NCI-H2081 treated with DMSO at 0.1 percent for 48 hours (cell line): ENCODE results near the gene ZNF665.
"Not testable (repeated sequence)": the region's sequence is repeated elsewhere in the genome, so short reads cannot be mapped to it uniquely, and the experiment has no call there.

Experiments
- DNase-seq: peaks from one replicate; lab custom pipeline; 2025; lab: John Stamatoyannopoulos, UW

Gene ZNF665

GRCh38 chr19:53192771-53193534, at the start of gene ZNF665:
TSS of gene ZNF665 (minus strand) at chr19:53193358. CDS start at chr19:53182898, 10,460 bp downstream.
- no peak for DNase-seq

GRCh38 chr19:53237114-53237777, 44.1 kb upstream of the ZNF665 start:
- DNase-seq = no peak

GRCh38 chr19:53224606-53225005, 31.4 kb upstream of the ZNF665 start:
- DNase-seq = no peak

- DNase-seq = not testable (repeated sequence)
Observed at GRCh38 chr19:53222716-53223115, 29.6 kb upstream of the ZNF665 start.

- no peak for DNase-seq
Observed at GRCh38 chr19:53212703-53213320, 19.7 kb upstream of the ZNF665 start.

- DNase-seq = not testable (repeated sequence)
Observed at GRCh38 chr19:53211554-53211953, 18.4 kb upstream of the ZNF665 start.

GRCh38 chr19:53196777-53197396, 3.7 kb upstream of the ZNF665 start:
- no peak for DNase-seq

GRCh38 chr19:53195265-53195903, 2.2 kb upstream of the ZNF665 start:
- no peak for DNase-seq

GRCh38 chr19:53193535-53194222, 521 bp upstream of the ZNF665 start:
- DNase-seq = no peak

GRCh38 chr19:53190253-53190652, 2.9 kb downstream of the ZNF665 start:
- no peak for DNase-seq

- DNase-seq = not testable (repeated sequence)
Observed at GRCh38 chr19:53189691-53190198, 3.4 kb downstream of the ZNF665 start.

- DNase-seq = not testable (repeated sequence)
Observed at GRCh38 chr19:53185155-53185882, 7.8 kb downstream of the ZNF665 start.

- no peak for DNase-seq
Observed at GRCh38 chr19:53183146-53183764, 9.9 kb downstream of the ZNF665 start.

GRCh38 chr19:53182202-53182601, 11.0 kb downstream of the ZNF665 start:
- no peak for DNase-seq

GRCh38 chr19:53177986-53178385, 15.2 kb downstream of the ZNF665 start:
- no peak for DNase-seq

- DNase-seq = no peak
Observed at GRCh38 chr19:53172889-53173288, 20.3 kb downstream of the ZNF665 start.

- DNase-seq = no peak
Observed at GRCh38 chr19:53165691-53166091, 27.5 kb downstream of the ZNF665 start.

GRCh38 chr19:53161123-53161522, 32.0 kb downstream of the ZNF665 start:
- DNase-seq = no peak

GRCh38 chr19:53160350-53160749, 32.8 kb downstream of the ZNF665 start:
- DNase-seq = no peak

- no peak for DNase-seq
Observed at GRCh38 chr19:53158119-53158656, 35.0 kb downstream of the ZNF665 start.
